H9 (cell line): ENCODE data around the gene RPLP2. TPM values are rescaled to one million over a fixed set of nuclear protein-coding genes. Genes with fewer than 3 reads are reported as not detected.

Source experiments
- DNase-seq: peaks from one replicate; pipeline ENCODE4 v3.0.0-alpha.2; 2017
- H2AFZ ChIP-seq: one replicate; pipeline ENCODE4 v1.6.1; 2013; ENCODE audit warnings: mild to moderate bottlenecking, low read length, control low read depth, moderate library complexity
- H2AK5ac ChIP-seq: 2 replicates; pipeline ENCODE4 v1.6.1; 2013; ENCODE audit warnings: low read length, control low read depth, mixed read lengths; ENCODE audit not compliant: insufficient read length
- H2BK120ac ChIP-seq: one replicate; pipeline ENCODE4 v1.6.1; 2013; ENCODE audit warnings: low read depth, mild to moderate bottlenecking, low read length, control low read depth, inconsistent platforms; ENCODE audit not compliant: poor library complexity, severe bottlenecking
- H2BK12ac ChIP-seq: 2 replicates; pipeline ENCODE4 v1.6.1; 2013; ENCODE audit warnings: low read length, control low read depth, mixed read lengths, low read depth; ENCODE audit not compliant: insufficient read length
- H2BK15ac ChIP-seq: 2 replicates; pipeline ENCODE4 v1.6.1; 2013; ENCODE audit warnings: low read depth, low read length, control low read depth
- H2BK20ac ChIP-seq: one replicate; pipeline ENCODE4 v1.6.1; 2013; ENCODE audit warnings: low read depth, mild to moderate bottlenecking, low read length, control low read depth, inconsistent platforms; ENCODE audit not compliant: poor library complexity, severe bottlenecking
- H2BK5ac ChIP-seq: 2 replicates; pipeline ENCODE4 v1.6.1; 2013; ENCODE audit warnings: low read length, control low read depth, mixed read lengths; ENCODE audit not compliant: insufficient read length
- H3K14ac ChIP-seq: 2 replicates; pipeline ENCODE4 v1.6.1; 2013; ENCODE audit warnings: low read length, control low read depth; ENCODE audit not compliant: insufficient read depth
- H3K18ac ChIP-seq: 2 replicates; pipeline ENCODE4 v1.6.1; 2013; ENCODE audit warnings: low read depth, mild to moderate bottlenecking, mixed read lengths, low read length, control low read depth; ENCODE audit not compliant: insufficient read length
- H3K23ac ChIP-seq: 2 replicates; pipeline ENCODE4 v1.6.1; 2013; ENCODE audit warnings: low read length, control low read depth, mixed read lengths, low read depth; ENCODE audit not compliant: insufficient read length
- H3K23me2 ChIP-seq: 2 replicates; pipeline ENCODE4 v1.6.1; 2013; ENCODE audit warnings: low read depth, mild to moderate bottlenecking, mixed read lengths, low read length, control low read depth; ENCODE audit not compliant: insufficient read length, poor library complexity, severe bottlenecking
- H3K27ac ChIP-seq: 2 replicates; pipeline ENCODE4 v1.5.1; 2013; ENCODE audit warnings: low read length, control low read depth, mixed read lengths, low read depth; ENCODE audit not compliant: insufficient read length
- H3K27me3 ChIP-seq: 2 replicates; pipeline ENCODE4 v1.6.1; 2013; ENCODE audit warnings: low read length, control low read depth, inconsistent platforms; ENCODE audit not compliant: insufficient read depth
- H3K4ac ChIP-seq: 2 replicates; pipeline ENCODE4 v1.6.1; 2013; ENCODE audit warnings: low read depth, mild to moderate bottlenecking, control low read depth, inconsistent platforms, low read length, moderate library complexity
- H3K4me1 ChIP-seq: 2 replicates; pipeline ENCODE4 v1.6.1; 2013; ENCODE audit warnings: low read length, control low read depth, inconsistent platforms; ENCODE audit not compliant: insufficient read depth
- H3K4me2 ChIP-seq: 2 replicates; pipeline ENCODE4 v1.6.1; 2013; ENCODE audit warnings: low read length, control low read depth, mixed read lengths; ENCODE audit not compliant: insufficient read length, insufficient read depth
- H3K56ac ChIP-seq: 2 replicates; pipeline ENCODE4 v1.6.1; 2013; ENCODE audit warnings: low read depth, mild to moderate bottlenecking, mixed read lengths, low read length, control low read depth; ENCODE audit not compliant: insufficient read length
- H3K79me1 ChIP-seq: 2 replicates; pipeline ENCODE4 v1.6.1; 2013; ENCODE audit warnings: low read depth, mild to moderate bottlenecking, moderate library complexity, low read length, control low read depth, inconsistent platforms; ENCODE audit not compliant: insufficient read depth, poor library complexity, severe bottlenecking
- H3K79me2 ChIP-seq: 2 replicates; pipeline ENCODE4 v1.6.1; 2013; ENCODE audit warnings: low read length, control low read depth, inconsistent platforms; ENCODE audit not compliant: insufficient read depth
- H3K9ac ChIP-seq: 2 replicates; pipeline ENCODE4 v1.6.1; 2013; ENCODE audit warnings: low read length, control low read depth, mixed read lengths; ENCODE audit not compliant: insufficient read length; ENCODE audit errors: extremely low read depth
- H3K9me3 ChIP-seq: one replicate; pipeline ENCODE4 v1.6.1; 2013; ENCODE audit warnings: low read depth, low read length, inconsistent platforms; ENCODE audit not compliant: control insufficient read depth
- H3T11ph ChIP-seq: one replicate; pipeline ENCODE4 v1.6.1; 2013; ENCODE audit warnings: mild to moderate bottlenecking, low read length, control low read depth, inconsistent platforms
- H4K20me1 ChIP-seq: one replicate; pipeline ENCODE4 v1.6.1; 2013; ENCODE audit not compliant: control insufficient read depth, insufficient read length, insufficient read depth
- H4K5ac ChIP-seq: 2 replicates; pipeline ENCODE4 v1.6.1; 2013; ENCODE audit warnings: low read depth, mild to moderate bottlenecking, mixed read lengths, low read length, control low read depth; ENCODE audit not compliant: insufficient read length
- H4K8ac ChIP-seq: replicated peaks from 2 replicates; pipeline ENCODE4 v1.6.1; 2013; ENCODE audit warnings: low read length, control low read depth, mixed read lengths, low read depth; ENCODE audit not compliant: insufficient read length
- H4K91ac ChIP-seq: 2 replicates; pipeline ENCODE4 v1.6.1; 2013; ENCODE audit warnings: low read depth, mild to moderate bottlenecking, moderate library complexity, mixed read lengths, low read length, control low read depth; ENCODE audit not compliant: insufficient read length
- H3K27ac Mint-ChIP-seq, 3 experiments: 2 replicates in 2 of 3; 3 replicates in 1 of 3; pipeline ENCODE4 v1.8.0; 2020 to 2021; ENCODE audit warnings: mixed read lengths in 3 of 3, mild to moderate bottlenecking in 1 of 3, moderate library complexity in 1 of 3
- H3K27me3 Mint-ChIP-seq: 2 replicates; pipeline ENCODE4 v1.8.0; 2021; ENCODE audit warnings: low read depth, mild to moderate bottlenecking, moderate library complexity, mixed read lengths
- H3K36me3 Mint-ChIP-seq, 3 experiments: 2 replicates in 2 of 3; 3 replicates in 1 of 3; pipeline ENCODE4 v1.8.0; 2020 to 2021; ENCODE audit warnings: low read depth in 3 of 3, mixed read lengths in 3 of 3; ENCODE audit not compliant: insufficient read depth in 1 of 3
- H3K4me1 Mint-ChIP-seq, 2 experiments: 2 replicates each; pipeline ENCODE4 v1.8.0; 2020; ENCODE audit warnings: mixed read lengths in 2 of 2
- H3K4me3 Mint-ChIP-seq, 2 experiments: 2 replicates in 1 of 2; 3 replicates in 1 of 2; pipeline ENCODE4 v1.8.0; 2020 to 2021; ENCODE audit warnings: mild to moderate bottlenecking in 2 of 2, mixed read lengths in 2 of 2, moderate library complexity in 1 of 2
- H3K9me3 Mint-ChIP-seq, 2 experiments: 2 replicates in 1 of 2; 3 replicates in 1 of 2; pipeline ENCODE4 v1.8.0; 2020; ENCODE audit warnings: mild to moderate bottlenecking in 2 of 2, mixed read lengths in 2 of 2, moderate library complexity in 1 of 2
- CTCF ChIP-seq: fragments of 200-600 bp; sonication (generic); conservative IDR thresholded peaks from 3 replicates; pipeline ENCODE4 v1.8.0; 2021; ENCODE audit warnings: antibody characterized with exemption, mild to moderate bottlenecking
- WGBS: extraction: QIAGEN DNeasy Blood & Tissue Kit; methylation state at CpG from one replicate; pipeline ENCODE4 v1.1.7; 2013; ENCODE audit warnings: missing lambda C conversion rate, low lambda C conversion rate, mixed read lengths; ENCODE audit not compliant: insufficient read length; ENCODE audit errors: extremely low coverage; 5-methylcytosine and 5-hydroxymethylcytosine counted together
- total RNA-seq: library from RNA; stranded (reverse); gene quantifications from 2 replicates; pipeline ENCODE4 v1.2.1, GENCODE V29; 2021

RPLP2 gene
- total RNA-seq, 1 experiment from 2014 or later, result 2,138 TPM

- Histone ChIP-seq H3K18ac (no peak overlapping the region), H3K23ac (no peak overlapping the region), H3K4me2 (no peak overlapping the region), H3K14ac (no peak overlapping the region), H3K79me2 (no peaks in the 10 kb centered on the region), H3K9me3 (no peaks in the 10 kb centered on the region), H3K23me2 (peaks cover 6% of the 10 kb centered on the region), H2BK12ac (no peak overlapping the region), H3K4ac (no peak overlapping the region), H3K4me1 (no peaks in the 10 kb centered on the region), H2AK5ac (no peak overlapping the region), H4K91ac (no peak overlapping the region), H3K27ac (no peak overlapping the region), H2BK20ac (no peak overlapping the region), H3K79me1 (no peaks in the 10 kb centered on the region), H3K9ac (no peak overlapping the region), H3K27me3 (no peaks in the 10 kb centered on the region), H2BK15ac (no peak overlapping the region), H4K5ac (no peak overlapping the region), H3T11ph (no peak overlapping the region), H2BK120ac (no peak overlapping the region), H2BK5ac (no peak overlapping the region), H2AFZ (no peak overlapping the region), H4K8ac (no peak overlapping the region), H4K20me1 (no peaks in the 10 kb centered on the region), H3K56ac (no peak overlapping the region)
- Mint-ChIP-seq H3K4me1 (peaks cover 8 to 62% of the 10 kb centered on the region in 2 experiments), H3K27ac (no peak overlapping the region), H3K4me3 (no peak overlapping the region), H3K9me3 (no peaks in the 10 kb centered on the region), H3K27me3 (peaks cover 12% of the 10 kb centered on the region), H3K36me3 (peaks cover 0 to 13% (median 0%) of the 10 kb centered on the region in 3 experiments; a peak in 3 of 7 replicates)
- no peak for DNase-seq
- no peak for TF ChIP-seq CTCF
- no CpG with 5 or more reads among the region's 7 CpGs for WGBS
Observed at GRCh38 chr11:855330-855674, 45.5 kb downstream of the RPLP2 start.
